ENCODE results near the gene NT5DC2.
A peak's percentile ranks its signal among the peaks of the same experiment; 100 is the strongest.

NT5DC2 gene

GRCh38 chr3:52532838-52533622 lies 627 bp downstream of the NT5DC2 start:
- Histone ChIP-seq H3K4me3 (peak overlapping the region; percentile 86), H3K27ac (peak overlapping the region; percentile 79 to 94)
- DNase-seq (ENCODE audit: low spot score): peak; percentile 78
- TF ChIP-seq, protein P1, sequence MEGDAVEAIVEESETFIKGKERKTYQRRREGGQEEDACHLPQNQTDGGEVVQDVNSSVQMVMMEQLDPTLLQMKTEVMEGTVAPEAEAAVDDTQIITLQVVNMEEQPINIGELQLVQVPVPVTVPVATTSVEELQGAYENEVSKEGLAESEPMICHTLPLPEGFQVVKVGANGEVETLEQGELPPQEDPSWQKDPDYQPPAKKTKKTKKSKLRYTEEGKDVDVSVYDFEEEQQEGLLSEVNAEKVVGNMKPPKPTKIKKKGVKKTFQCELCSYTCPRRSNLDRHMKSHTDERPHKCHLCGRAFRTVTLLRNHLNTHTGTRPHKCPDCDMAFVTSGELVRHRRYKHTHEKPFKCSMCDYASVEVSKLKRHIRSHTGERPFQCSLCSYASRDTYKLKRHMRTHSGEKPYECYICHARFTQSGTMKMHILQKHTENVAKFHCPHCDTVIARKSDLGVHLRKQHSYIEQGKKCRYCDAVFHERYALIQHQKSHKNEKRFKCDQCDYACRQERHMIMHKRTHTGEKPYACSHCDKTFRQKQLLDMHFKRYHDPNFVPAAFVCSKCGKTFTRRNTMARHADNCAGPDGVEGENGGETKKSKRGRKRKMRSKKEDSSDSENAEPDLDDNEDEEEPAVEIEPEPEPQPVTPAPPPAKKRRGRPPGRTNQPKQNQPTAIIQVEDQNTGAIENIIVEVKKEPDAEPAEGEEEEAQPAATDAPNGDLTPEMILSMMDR (IDR thresholded peaks at IDR 0.05): no peak

- peak; percentile 81 for DNase-seq (ENCODE audit: low spot score)
- Histone ChIP-seq H3K4me3 (peak overlapping the region; percentile 86), H3K27ac (peak overlapping the region; percentile 79 to 94)
- TF ChIP-seq, protein P1 (IDR thresholded peaks at IDR 0.05): no peak
These were observed 1.2 kb downstream of the NT5DC2 start for GRCh38 chr3:52532517-52532837.

- DNase-seq (ENCODE audit: low spot score): peak; percentile 76
- TF ChIP-seq, protein P1 (IDR thresholded peaks at IDR 0.05): no peak
- H3K27ac ChIP-seq: peak overlapping the region; percentile 79 to 94
- peak overlapping the region; percentile 86 for H3K4me3 ChIP-seq
These were observed 1.7 kb downstream of the NT5DC2 start for GRCh38 chr3:52531860-52532516.

DNA sequence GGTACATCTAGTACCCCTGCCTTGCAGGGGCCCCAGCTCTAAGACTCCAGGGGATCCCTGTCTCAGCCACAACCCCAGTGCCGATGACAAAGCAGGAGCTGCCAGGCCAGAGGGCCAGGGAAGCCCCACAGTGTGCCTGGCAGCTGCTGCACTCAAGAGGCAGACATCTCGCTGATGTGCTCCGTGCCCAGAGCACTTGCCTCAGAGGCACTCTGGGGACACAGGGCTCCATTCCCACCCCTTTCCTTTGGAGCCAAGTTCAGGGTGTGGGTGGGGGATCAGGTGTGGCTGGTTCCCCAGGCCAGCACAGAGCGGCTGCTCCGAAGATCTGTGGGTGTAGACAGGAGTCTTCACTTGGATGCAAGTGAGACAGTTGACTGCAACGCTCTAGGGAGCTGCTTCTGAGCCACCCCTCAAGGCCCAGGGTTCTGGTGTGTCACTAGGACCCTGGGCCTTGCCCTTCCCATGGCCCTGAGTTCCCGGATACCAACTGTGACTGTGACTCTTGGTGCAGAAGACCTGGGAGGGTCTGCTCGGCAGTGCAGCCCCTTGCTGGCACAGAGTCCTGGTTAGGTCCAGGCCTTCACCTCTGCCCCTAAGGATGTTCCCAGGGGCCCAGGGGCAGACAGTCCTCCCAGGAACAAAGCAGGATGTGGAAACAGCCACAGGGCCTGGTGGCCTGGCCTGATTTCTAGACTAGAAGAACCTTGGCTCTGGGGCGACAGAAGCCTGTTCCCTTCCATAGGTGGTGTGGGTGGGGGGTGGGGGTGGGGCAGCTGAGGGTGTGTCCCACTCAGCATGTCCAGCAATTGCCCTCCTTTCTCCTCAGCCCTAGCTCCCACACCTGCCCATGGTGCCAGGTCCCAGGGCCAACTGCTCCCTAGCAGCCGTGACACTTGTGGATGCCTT lies 2.5 kb downstream of the NT5DC2 start:
- TF ChIP-seq, protein P1 (IDR thresholded peaks at IDR 0.05): no peak
- Histone ChIP-seq H3K27ac (peak overlapping the region; percentile 79 to 94), H3K4me3 (peak overlapping the region; percentile 86)
- DNase-seq (ENCODE audit: low spot score): peak; percentile 74

- DNase-seq (ENCODE audit: low spot score): peak; percentile 86
- H3K27ac ChIP-seq: peak overlapping the region; percentile 79 to 94
- TF ChIP-seq, protein P1 (IDR thresholded peaks at IDR 0.05): no peak
- peak overlapping the region; percentile 41 for H3K4me3 ChIP-seq
These were observed 4.0 kb downstream of the NT5DC2 start for GRCh38 chr3:52529376-52530333.

Measured in coronary artery (tissue), 2 donors.